ENCODE measurements around the gene IRAG1. TPM values are rescaled to one million over a fixed set of nuclear protein-coding genes. Genes with fewer than 3 reads are reported as not detected.

Gene IRAG1
- total RNA-seq, 1 donor from 2014 or later, result 18.0 TPM

- no peak for ATAC-seq
- H3K4me3 ChIP-seq, result no peak overlapping the region
Measured at GRCh38 chr11:10669258-10670033, 24.1 kb downstream of the IRAG1 start.

GRCh38 chr11:10667521-10667885 lies 26.1 kb downstream of the IRAG1 start:
- intact Hi-C loops (cut with DNase I), result loop anchor here (10.0 kb wide), 1 partner anchor 263 kb away; no protein-coding TSS in a partner anchor
- Histone ChIP-seq H3K27me3 (no peaks in the 10 kb centered on the region), H3K9me3 (no peaks in the 10 kb centered on the region), H3K4me1 (peaks cover 30% of the 10 kb centered on the region), H3K36me3 (no peaks in the 10 kb centered on the region), H3K4me3 (no peak overlapping the region), H3K27ac (no peak overlapping the region)
- TF ChIP-seq CTCF (IDR thresholded peaks at IDR 0.05), result no peak
- DNase-seq (no peak), ATAC-seq (no peak)

More at GRCh38 chr11:10669258-10670033, 24.1 kb downstream of the IRAG1 start:
- TF ChIP-seq CTCF (IDR thresholded peaks at IDR 0.05), result no peak
- no peaks in the 10 kb centered on the region for H3K27me3 ChIP-seq
- H3K36me3 ChIP-seq, result no peaks in the 10 kb centered on the region
- intact Hi-C loops (cut with DNase I), result loop anchor here (10.0 kb wide), 1 partner anchor 265 kb away; no protein-coding TSS in a partner anchor
- no peaks in the 10 kb centered on the region for H3K9me3 ChIP-seq
- H3K4me1 ChIP-seq, result peaks cover 41% of the 10 kb centered on the region
- H3K27ac ChIP-seq, result peak overlapping the region; percentile 17
- no peak for DNase-seq

- DNase-seq (no peak), ATAC-seq (peak; percentile 42)
- no peaks in the 10 kb centered on the region for H3K27me3 ChIP-seq
- H3K4me1 ChIP-seq, result peaks cover 30% of the 10 kb centered on the region
- no peaks in the 10 kb centered on the region for H3K36me3 ChIP-seq
- intact Hi-C loops (cut with DNase I), result loop anchor here (10.0 kb wide), 1 partner anchor 262 kb away; no protein-coding TSS in a partner anchor
- H3K9me3 ChIP-seq, result no peaks in the 10 kb centered on the region
- no peak overlapping the region for H3K27ac ChIP-seq
- no peak overlapping the region for H3K4me3 ChIP-seq
- no peak for TF ChIP-seq CTCF (IDR thresholded peaks at IDR 0.05)
Measured at GRCh38 chr11:10666556-10667520, 26.7 kb downstream of the IRAG1 start.

GRCh38 chr11:10664496-10664895 lies 29.1 kb downstream of the IRAG1 start:
- H3K9me3 ChIP-seq, result no peaks in the 10 kb centered on the region
- H3K4me1 ChIP-seq, result peaks cover 39% of the 10 kb centered on the region
- TF ChIP-seq CTCF (IDR thresholded peaks at IDR 0.05), result no peak
- H3K36me3 ChIP-seq, result no peaks in the 10 kb centered on the region
- ATAC-seq (no peak), DNase-seq (no peak)
- intact Hi-C loops (cut with DNase I), result loop anchor here (10.0 kb wide), 1 partner anchor 260 kb away; no protein-coding TSS in a partner anchor
- no peaks in the 10 kb centered on the region for H3K27me3 ChIP-seq
- no peak overlapping the region for H3K4me3 ChIP-seq
- no peak overlapping the region for H3K27ac ChIP-seq

- ATAC-seq (no peak), DNase-seq (no peak)
- no peaks in the 10 kb centered on the region for H3K27me3 ChIP-seq
- H3K27ac ChIP-seq, result no peak overlapping the region
- no peak for TF ChIP-seq CTCF (IDR thresholded peaks at IDR 0.05)
- intact Hi-C loops (cut with DNase I), result loop anchor here (10.0 kb wide), 1 partner anchor 259 kb away; no protein-coding TSS in a partner anchor
- H3K4me1 ChIP-seq, result peaks cover 39% of the 10 kb centered on the region
- H3K9me3 ChIP-seq, result no peaks in the 10 kb centered on the region
- H3K4me3 ChIP-seq, result no peak overlapping the region
- H3K36me3 ChIP-seq, result no peaks in the 10 kb centered on the region
Measured at GRCh38 chr11:10663990-10664389, 29.6 kb downstream of the IRAG1 start.
